GM18499 (cell line): ENCODE measurements around the gene MB.

Experiments used
- ATAC-seq: cut with Tn5 transposase; IDR thresholded peaks from one replicate; pipeline ENCODE4 v1.9.1; 2021; ENCODE audit warnings: moderate number of reproducible peaks; ENCODE audit not compliant: insufficient read depth, unreplicated experiment

The MB gene

GRCh38 chr22:35558031-35558430 is 59.1 kb downstream of the MB start:
- no peak for ATAC-seq
